GM18951 (cell line): ENCODE results near the gene GALNTL6.

Source experiments
- POLR2A ChIP-seq: IDR thresholded peaks from 4 replicates; pipeline ENCODE4 v1.6.1; 2011; ENCODE audit warnings: mild to moderate bottlenecking; ENCODE audit not compliant: insufficient read length, insufficient read depth; ENCODE audit errors: extremely low read depth
- in situ Hi-C: fragments of 300-500 bp; cut with MboI; formaldehyde crosslinking; loops from one replicate; pipeline ENCODE4 v1.12.0; 2022; ENCODE audit warnings: low sequenced_read_pairs, mixed read lengths, inconsistent platforms; ENCODE audit not compliant: unreplicated experiment

GALNTL6 gene

DNA sequence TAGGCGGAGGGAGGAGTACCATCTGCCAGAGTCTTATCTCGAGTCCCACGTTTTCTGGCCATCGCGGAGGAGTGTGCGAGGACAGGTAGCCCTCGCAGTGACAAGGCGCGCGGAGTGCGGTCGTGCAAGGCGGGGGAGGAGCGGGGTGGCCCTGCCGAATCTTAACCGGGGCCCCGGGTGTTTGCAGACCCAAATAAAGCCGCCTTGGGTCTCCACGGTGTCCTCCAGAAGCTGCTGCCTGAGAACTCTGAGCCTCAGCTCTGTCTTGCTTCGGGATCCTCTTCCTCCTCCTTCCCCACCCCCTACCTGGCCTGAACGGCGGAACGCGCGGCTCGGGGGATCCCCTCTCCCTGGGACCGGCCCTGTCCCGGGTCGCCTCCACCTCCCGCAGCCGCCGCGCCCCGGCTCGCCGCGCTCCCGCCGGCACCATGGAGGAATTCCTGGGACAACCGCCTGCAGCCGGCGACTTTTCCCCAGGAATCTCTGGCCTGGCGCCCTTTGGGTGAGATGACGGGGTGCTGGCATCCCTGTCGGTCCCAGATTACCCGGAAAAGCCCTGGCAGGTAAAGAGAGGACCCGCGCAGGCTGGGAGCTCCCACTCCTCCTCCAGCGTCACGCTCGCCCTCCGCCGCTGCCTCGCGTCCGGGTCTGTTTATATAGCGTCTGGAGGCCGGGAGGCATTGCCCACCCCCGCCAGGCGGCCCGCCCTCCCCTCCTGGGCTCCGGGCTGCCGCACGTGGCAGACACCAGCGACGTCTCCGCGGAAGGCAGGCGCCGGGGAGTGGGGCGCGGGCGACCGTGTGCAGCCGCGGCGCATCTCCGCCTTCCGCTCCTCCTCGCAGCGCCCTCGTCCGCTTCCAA, at the start of gene GALNTL6:
GALNTL6 (plus strand) TSS at position 740 of the 861 bp plus-strand sequence.
- TF ChIP-seq POLR2A = no peak
- in situ Hi-C loops = no loop called here

GRCh38 chr4:171765514-171765913, 47.7 kb upstream of the GALNTL6 start:
- TF ChIP-seq POLR2A = no peak
- in situ Hi-C loops = no loop called here

GRCh38 chr4:171774642-171775190, 38.5 kb upstream of the GALNTL6 start:
- in situ Hi-C loops = no loop called here

GRCh38 chr4:171779301-171779700, 33.9 kb upstream of the GALNTL6 start:
- TF ChIP-seq POLR2A = no peak
- in situ Hi-C loops = no loop called here

More at GRCh38 chr4:171774642-171775190, 38.5 kb upstream of the GALNTL6 start:
- TF ChIP-seq POLR2A = no peak

DNA sequence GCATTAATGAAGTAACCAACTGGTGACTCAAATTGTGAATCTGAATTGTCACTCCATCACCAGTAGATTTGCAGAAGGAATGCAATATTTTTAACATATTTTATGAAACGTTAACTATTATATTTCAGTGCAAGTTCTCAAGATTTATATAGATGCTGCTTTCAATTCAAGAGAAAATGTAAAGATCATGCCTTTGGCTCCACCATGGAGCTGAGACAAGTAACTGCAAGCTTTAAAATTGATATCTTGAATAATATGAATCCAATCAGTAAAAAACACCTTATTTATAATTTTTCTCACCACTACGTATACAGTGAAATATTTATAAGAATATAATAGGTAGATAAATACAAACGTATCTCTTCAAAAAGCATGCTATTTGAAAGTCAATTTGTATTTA, 27.8 kb upstream of the GALNTL6 start:
- in situ Hi-C loops = no loop called here
- no peak for TF ChIP-seq POLR2A

GRCh38 chr4:171793723-171794122, 19.5 kb upstream of the GALNTL6 start:
- in situ Hi-C loops = no loop called here
- TF ChIP-seq POLR2A = no peak

DNA sequence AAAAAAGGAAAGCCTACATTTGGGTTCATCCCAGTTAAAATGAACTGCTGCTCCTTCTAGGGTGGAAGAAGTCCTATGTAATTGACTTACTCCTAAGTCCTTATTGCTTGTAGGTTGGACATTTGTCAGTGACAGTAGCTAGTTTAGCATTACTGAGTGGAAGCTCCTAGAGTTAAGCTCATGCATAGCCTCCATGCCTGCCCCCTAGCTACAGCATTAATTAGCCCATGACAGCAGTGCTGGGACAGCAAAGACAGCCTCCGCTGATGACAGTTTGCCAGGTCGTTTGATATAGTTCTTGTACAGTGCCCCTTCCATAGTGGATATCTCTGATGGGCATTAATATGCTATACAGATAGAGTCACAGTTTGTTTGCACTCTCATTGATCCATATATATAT, 18.7 kb upstream of the GALNTL6 start:
- in situ Hi-C loops = no loop called here
- TF ChIP-seq POLR2A = no peak

DNA sequence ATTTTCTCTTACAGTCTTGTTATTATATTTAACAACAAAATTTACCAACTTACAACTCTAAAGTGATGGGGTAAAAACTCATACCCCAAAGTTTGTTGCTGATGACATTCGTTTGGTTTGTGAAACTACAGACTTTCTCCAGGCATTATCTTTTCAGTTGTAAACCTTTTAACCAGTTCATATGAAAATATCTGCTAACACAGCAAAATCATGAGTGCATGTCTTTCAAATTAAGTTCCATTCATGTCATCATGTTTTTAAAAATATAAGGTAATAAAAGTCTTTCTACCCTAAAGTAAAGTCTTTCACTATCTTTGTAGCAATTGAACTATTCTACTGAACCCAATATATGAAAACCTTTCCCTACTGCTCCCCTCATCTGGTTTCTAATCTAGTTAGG, 3.4 kb upstream of the GALNTL6 start:
- TF ChIP-seq POLR2A = no peak
- in situ Hi-C loops = no loop called here

GRCh38 chr4:171812333-171812664, 905 bp upstream of the GALNTL6 start:
- in situ Hi-C loops = no loop called here
- no peak for TF ChIP-seq POLR2A

- in situ Hi-C loops = no loop called here
- TF ChIP-seq POLR2A = no peak
Observed at GRCh38 chr4:171813526-171814250, 484 bp downstream of the GALNTL6 start.

- no peak for TF ChIP-seq POLR2A
- in situ Hi-C loops = no loop called here
Observed at GRCh38 chr4:171814545-171814944, 1.3 kb downstream of the GALNTL6 start.

DNA sequence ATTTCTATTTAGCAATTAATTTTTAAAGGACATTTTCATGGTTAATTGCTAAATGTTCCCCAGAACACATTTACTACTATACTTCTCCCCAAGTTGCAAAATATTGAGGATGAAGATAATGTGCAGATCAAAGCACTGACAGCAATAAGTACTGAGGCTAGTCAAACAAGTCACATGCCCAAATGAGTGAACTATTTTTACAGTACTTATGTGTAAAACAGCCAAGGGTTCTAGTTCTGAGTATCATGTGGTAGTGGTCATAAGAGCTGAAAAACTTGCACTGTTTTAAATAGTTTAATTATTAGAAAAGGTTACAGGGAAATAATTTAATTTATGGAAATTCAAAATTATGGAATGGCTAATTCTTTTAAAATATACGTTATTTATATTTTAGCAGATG, 3.8 kb downstream of the GALNTL6 start:
- no peak for TF ChIP-seq POLR2A
- in situ Hi-C loops = no loop called here

DNA sequence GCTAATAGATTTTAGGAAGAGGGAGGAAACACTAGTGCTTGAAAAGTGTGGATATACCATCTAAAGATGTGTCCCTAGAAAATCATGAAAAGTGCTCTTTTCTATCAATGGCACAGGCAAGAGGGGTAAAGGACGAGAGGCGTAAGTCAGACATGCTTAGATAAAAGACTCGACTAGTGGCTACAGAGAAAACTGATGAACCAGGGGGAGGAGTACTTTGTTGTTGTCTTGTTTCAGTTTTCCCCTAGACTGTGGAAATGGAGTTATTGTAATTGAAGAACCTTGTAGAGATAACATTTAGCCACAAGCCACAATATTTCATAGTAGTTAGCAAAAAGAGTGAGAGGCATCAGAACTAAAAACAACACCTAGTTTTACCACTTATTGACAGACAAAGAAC, 21.4 kb downstream of the GALNTL6 start:
- TF ChIP-seq POLR2A = no peak
- in situ Hi-C loops = no loop called here

- no peak for TF ChIP-seq POLR2A
- in situ Hi-C loops = no loop called here
Observed at GRCh38 chr4:171843456-171843855, 30.3 kb downstream of the GALNTL6 start.

GRCh38 chr4:171846232-171846631, 33.0 kb downstream of the GALNTL6 start:
- no peak for TF ChIP-seq POLR2A
- in situ Hi-C loops = no loop called here
